Ishikawa (cell line): ENCODE results near the gene RFNG.

Experiments used
- EGR1 ChIP-seq: IDR thresholded peaks from 2 replicates; pipeline ENCODE4 v1.6.1; 2012
- FOXM1 ChIP-seq: IDR thresholded peaks from 2 replicates; pipeline ENCODE4 v1.6.1; 2012; ENCODE audit warnings: low read depth, borderline replicate concordance
- MAX ChIP-seq: IDR thresholded peaks from 2 replicates; pipeline ENCODE4 v1.6.1; 2012
- YY1 ChIP-seq: IDR thresholded peaks from 2 replicates; pipeline ENCODE4 v1.6.1; 2012; ENCODE audit warnings: low read depth

- no peak for TF ChIP-seq MAX
- TF ChIP-seq YY1, result no peak
- TF ChIP-seq FOXM1, result no peak
- no peak for TF ChIP-seq EGR1
Measured at GRCh38 chr17:82076018-82076784, 24.6 kb upstream of the RFNG start.
